ENCODE measurements around the gene MRPS27. TPM values are rescaled to one million over a fixed set of nuclear protein-coding genes. Genes with fewer than 3 reads are reported as not detected.

The MRPS27 gene
- total RNA-seq, 4 donors from 2014 or later = 32.8 to 55.0 (median 44.0) TPM

DNA sequence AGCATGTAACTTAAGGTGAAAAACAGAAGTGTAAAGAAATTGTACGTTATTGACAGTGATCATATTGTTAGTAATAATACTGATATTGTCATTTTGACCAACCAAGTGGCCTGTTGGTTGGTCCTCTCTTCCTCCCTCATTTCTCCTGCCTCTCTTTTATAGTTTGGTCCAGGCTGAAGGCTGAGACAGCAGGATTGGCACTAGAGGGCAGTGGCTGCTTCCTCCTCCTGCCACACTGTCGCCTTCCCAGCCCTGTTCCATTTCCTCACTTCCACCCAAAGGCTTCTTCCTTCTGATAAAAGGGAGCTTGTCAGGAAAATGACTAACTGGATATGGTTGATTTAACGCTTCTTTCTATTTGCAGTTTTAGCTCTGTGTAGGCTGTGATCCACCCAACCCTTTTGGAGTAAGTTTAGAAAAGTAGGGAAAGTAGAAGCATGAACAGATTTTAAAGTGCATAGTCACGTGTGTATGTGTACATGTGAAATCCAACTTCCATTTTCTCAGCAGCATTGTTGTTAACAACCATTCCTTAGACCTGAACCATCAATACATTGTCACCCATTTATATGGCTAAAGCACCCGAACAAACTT is 35.8 kb upstream of the MRPS27 start:
- H3K4me3 ChIP-seq (ENCODE audit: low read depth, poor library complexity, severe bottlenecking) = no peak overlapping the region
- intact Hi-C loops (cut with DNase I; ENCODE audit: low total_unique reads) = no loop called here
- TF ChIP-seq CTCF (IDR thresholded peaks at IDR 0.05) = no peak
- no peak for TF ChIP-seq POLR2A (IDR thresholded peaks at IDR 0.05)
- no peak for DNase-seq (ENCODE audit: low spot score in 2 of 2)
- WGBS, 2 donors = 66 to 67% methylated on average over 5 of the region's 5 CpGs

- DNase-seq (ENCODE audit: low spot score in 2 of 2) = no peak
- intact Hi-C loops (cut with DNase I; ENCODE audit: low total_unique reads) = no loop called here
- H3K4me3 ChIP-seq (ENCODE audit: low read depth, poor library complexity, severe bottlenecking) = no peak overlapping the region
- TF ChIP-seq CTCF (IDR thresholded peaks at IDR 0.05) = no peak
- no peak for TF ChIP-seq POLR2A (IDR thresholded peaks at IDR 0.05)
Measured at GRCh38 chr5:72353046-72353445, 33.0 kb upstream of the MRPS27 start.

DNA sequence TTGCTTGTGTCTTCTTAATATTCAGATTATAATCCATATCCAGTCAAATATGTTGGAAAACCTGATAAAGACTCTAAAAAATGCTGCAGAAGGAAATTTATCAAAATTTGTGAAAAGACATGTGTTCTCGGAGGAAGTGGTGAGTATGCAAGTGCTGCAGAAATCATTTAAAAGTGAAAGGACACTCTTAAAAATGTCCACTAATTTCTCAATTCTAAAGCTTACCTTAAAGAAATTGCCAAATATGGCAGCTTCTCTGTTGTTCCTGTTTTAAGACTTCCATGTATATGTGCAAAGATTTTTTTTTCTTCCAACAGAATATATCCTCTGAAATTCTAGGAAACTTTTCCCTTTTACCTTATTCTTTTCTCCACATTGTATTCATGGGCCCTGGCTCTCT is 32.6 kb upstream of the MRPS27 start:
- DNase-seq (ENCODE audit: low spot score in 2 of 2) = no peak
- intact Hi-C loops (cut with DNase I; ENCODE audit: low total_unique reads) = no loop called here
- 94 to 98% methylated on average over 1 of the region's 1 CpG for WGBS, 2 donors
- TF ChIP-seq CTCF (IDR thresholded peaks at IDR 0.05) (no peak), POLR2A (IDR thresholded peaks at IDR 0.05) (no peak)
- H3K4me3 ChIP-seq (ENCODE audit: low read depth, poor library complexity, severe bottlenecking) = no peak overlapping the region

DNA sequence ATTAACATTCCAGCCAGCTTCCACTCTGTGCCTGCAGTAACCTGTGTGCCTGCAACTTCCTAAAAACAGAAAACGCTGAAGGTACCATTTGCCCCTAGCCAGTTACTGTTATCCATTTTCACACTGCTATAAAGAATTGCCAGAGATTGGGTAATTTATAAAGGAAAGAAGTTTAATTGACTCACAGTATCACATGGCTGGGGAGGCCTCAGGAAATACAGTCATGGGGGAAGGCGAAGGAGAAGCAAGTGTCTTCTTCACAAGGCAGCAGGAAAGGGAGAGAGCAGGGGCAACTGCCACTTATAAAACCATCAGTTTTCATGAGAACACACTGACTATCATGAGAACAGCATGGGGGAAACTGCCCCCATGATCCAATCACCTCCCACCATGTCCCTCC is 31.3 kb upstream of the MRPS27 start:
- H3K4me3 ChIP-seq (ENCODE audit: low read depth, poor library complexity, severe bottlenecking) = no peak overlapping the region
- TF ChIP-seq POLR2A (IDR thresholded peaks at IDR 0.05) (no peak), CTCF (IDR thresholded peaks at IDR 0.05) (no peak)
- 89 to 94% methylated on average over 2 of the region's 2 CpGs for WGBS, 2 donors
- DNase-seq (ENCODE audit: low spot score in 2 of 2) = no peak
- intact Hi-C loops (cut with DNase I; ENCODE audit: low total_unique reads) = no loop called here

DNA sequence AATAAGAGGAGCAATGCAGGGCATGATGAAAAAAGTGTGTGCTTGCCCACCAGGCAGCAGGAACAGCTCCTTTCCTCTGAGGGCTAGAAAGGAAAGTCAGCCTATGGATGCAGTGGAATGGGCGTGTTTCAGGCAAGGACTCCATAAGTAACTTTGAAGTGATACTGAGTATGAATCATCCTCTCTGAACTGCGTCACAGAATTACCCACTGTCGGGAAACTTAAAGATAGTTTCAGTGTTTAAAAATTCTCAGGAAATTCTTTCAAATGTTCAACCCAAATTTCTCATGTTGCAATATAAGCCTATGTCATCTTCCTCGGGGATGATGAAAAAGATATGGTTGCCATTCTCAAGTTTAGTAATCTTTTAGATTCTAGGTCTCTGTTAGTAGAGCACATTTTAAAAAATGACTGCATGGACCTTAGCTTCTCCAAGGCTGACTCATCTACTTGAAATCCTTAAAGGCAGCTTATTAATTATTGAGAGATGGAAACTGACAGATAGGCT is 27.8 kb upstream of the MRPS27 start:
- WGBS, 2 donors = 75 to 80% methylated on average over 4 of the region's 4 CpGs
- no peak overlapping the region for H3K4me3 ChIP-seq (ENCODE audit: low read depth, poor library complexity, severe bottlenecking)
- intact Hi-C loops (cut with DNase I; ENCODE audit: low total_unique reads) = no loop called here
- TF ChIP-seq CTCF (IDR thresholded peaks at IDR 0.05) (no peak), POLR2A (IDR thresholded peaks at IDR 0.05) (no peak)
- DNase-seq (ENCODE audit: low spot score in 2 of 2) = no peak

GRCh38 chr5:72346398-72346797 is 26.4 kb upstream of the MRPS27 start:
- WGBS, 2 donors = 96 to 98% methylated on average over 2 of the region's 2 CpGs
- H3K4me3 ChIP-seq (ENCODE audit: low read depth, poor library complexity, severe bottlenecking) = no peak overlapping the region
- DNase-seq (ENCODE audit: low spot score in 2 of 2) = no peak
- no peak for TF ChIP-seq POLR2A (IDR thresholded peaks at IDR 0.05)
- intact Hi-C loops (cut with DNase I; ENCODE audit: low total_unique reads) = no loop called here
